HepG2 (cell line): ENCODE results near the gene BCAT1. TPM values are rescaled to one million over a fixed set of nuclear protein-coding genes. Genes with fewer than 3 reads are reported as not detected.
A peak's percentile ranks its signal among the peaks of the same experiment; 100 is the strongest.

Experiments used
- CC2D1A ChIP-seq: sonication (generic); formaldehyde crosslinking; IDR thresholded peaks from 2 replicates; pipeline ENCODE4 v1.8.1; 2023; ENCODE audit warnings: mild to moderate bottlenecking, missing genetic modification reagents
- GPBP1L1 ChIP-seq: sonication (generic); formaldehyde crosslinking; IDR thresholded peaks from 2 replicates; pipeline ENCODE4 v1.5.0; 2020; ENCODE audit warnings: mild to moderate bottlenecking, missing genetic modification reagents
- HOMEZ ChIP-seq: IDR thresholded peaks from 2 replicates; pipeline ENCODE4 v1.6.1; 2016; ENCODE audit warnings: low read depth
- HOXA9 ChIP-seq: sonication (generic); formaldehyde crosslinking; IDR thresholded peaks from 2 replicates; pipeline ENCODE4 v1.8.1; 2022; ENCODE audit warnings: missing genetic modification reagents, mild to moderate bottlenecking, moderate library complexity, borderline replicate concordance
- KDM1A ChIP-seq: IDR thresholded peaks from 2 replicates; pipeline ENCODE4 v1.6.1; 2016; ENCODE audit warnings: missing compliant biosample characterization
- KLF6 ChIP-seq: IDR thresholded peaks from 2 replicates; pipeline ENCODE4 v1.8.0; 2016; ENCODE audit warnings: missing biosample characterization, missing genetic modification reagents
- MTA3 ChIP-seq: sonication (generic); formaldehyde crosslinking; IDR thresholded peaks from 2 replicates; pipeline ENCODE4 v1.4.0; 2020; ENCODE audit warnings: missing genetic modification reagents
- SKIL ChIP-seq: sonication (generic); formaldehyde crosslinking; IDR thresholded peaks from 2 replicates; pipeline ENCODE4 v1.8.0; 2022; ENCODE audit warnings: missing genetic modification reagents, mild to moderate bottlenecking, moderate library complexity, borderline replicate concordance
- ZHX1 ChIP-seq: sonication (generic); formaldehyde crosslinking; IDR thresholded peaks from 2 replicates; pipeline ENCODE4 v1.8.1; 2022; ENCODE audit warnings: low read depth, mild to moderate bottlenecking, missing genetic modification reagents
- ZNF317 ChIP-seq: sonication (generic); formaldehyde crosslinking; IDR thresholded peaks from 2 replicates; pipeline ENCODE4 v1.5.0; 2020; ENCODE audit warnings: mild to moderate bottlenecking, missing genetic modification reagents
- ZNF431 ChIP-seq: sonication (generic); formaldehyde crosslinking; IDR thresholded peaks from 2 replicates; pipeline ENCODE4 v1.9.0; 2022; ENCODE audit warnings: missing genetic modification reagents, low read depth, mild to moderate bottlenecking, borderline replicate concordance
- ZNF660 ChIP-seq: sonication (generic); formaldehyde crosslinking; IDR thresholded peaks from 2 replicates; pipeline ENCODE4 v1.5.1; 2020; ENCODE audit warnings: mild to moderate bottlenecking, low read depth, missing genetic modification reagents, borderline replicate concordance
- ZNF792 ChIP-seq: IDR thresholded peaks from 2 replicates; pipeline ENCODE4 v1.6.1; 2016
- ZNF839 ChIP-seq: sonication (generic); formaldehyde crosslinking; IDR thresholded peaks from 2 replicates; pipeline ENCODE4 v1.4.0; 2020; ENCODE audit warnings: missing genetic modification reagents, mild to moderate bottlenecking, borderline replicate concordance
- polyA plus RNA-seq, 8 experiments: library from polyadenylated mRNA; depleted of rRNA in 3 of 8; stranded (reverse) in 7 of 8; unstranded in 1 of 8; fragments of >200 nt; fragmentation: Illumina TruSeq in 4 of 8; extraction: Trizol in 4 of 8; gene quantifications; 2 replicates each; pipeline versions ENCODE4 v1.2.1 to v1.2.3, GENCODE V29; 2011 to 2016; ENCODE audit warnings: low read depth in 4 of 8, missing spikeins in 1 of 8, mixed read lengths in 1 of 8; ENCODE audit not compliant: insufficient read depth in 1 of 8
- total RNA-seq, 5 experiments: library from RNA; depleted of rRNA; stranded (reverse); fragments of >200 nt; fragmentation: Illumina TruSeq; extraction: Trizol; gene quantifications; 2 replicates each; pipeline ENCODE4 v1.2.3, GENCODE V29; 2016; ENCODE audit warnings: low read depth in 1 of 5
- TF ChIP-seq, protein P1 (sequence below): sonication (generic); formaldehyde crosslinking; conservative IDR thresholded peaks from 2 replicates; pipeline ENCODE4 v1.5.0; 2020; ENCODE audit warnings: missing genetic modification reagents
- TF ChIP-seq, protein P2 (sequence below): sonication (generic); formaldehyde crosslinking; conservative IDR thresholded peaks from 2 replicates; pipeline ENCODE4 v1.4.0; 2020; ENCODE audit warnings: missing genetic modification reagents
- TF ChIP-seq, protein P3 (sequence below): sonication (generic); formaldehyde crosslinking; IDR thresholded peaks from 2 replicates; pipeline ENCODE4 v1.8.0; 2022; ENCODE audit warnings: mild to moderate bottlenecking, missing genetic modification reagents

Gene BCAT1
- total and polyA plus RNA-seq, 2 of the 13 experiments (the other 11 are each of a cell fraction or from before 2014, with no cell fraction given) = 8.0 to 75.5 TPM

- TF ChIP-seq ZHX1 (no peak), ZNF839 (no peak), ZNF431 (CRISPR knock-in tag) (0 out of 2 replicates have a peak, but pooled peaks have one; percentile 31), ZNF317 (CRISPR knock-in tag) (no peak), KLF6 (no peak), HOXA9 (no peak), KDM1A (CRISPR knock-in tag) (no peak), MTA3 (CRISPR knock-in tag) (no peak), ZNF792 (CRISPR knock-in tag) (0 out of 2 replicates have a peak, but pooled peaks have one; percentile 39), ZNF660 (CRISPR knock-in tag) (no peak), HOMEZ (CRISPR knock-in tag) (peak; percentile 28; the same call in 1 of the 2 replicates), SKIL (no peak), CC2D1A (no peak), GPBP1L1 (no peak)
- TF ChIP-seq, protein P1, sequence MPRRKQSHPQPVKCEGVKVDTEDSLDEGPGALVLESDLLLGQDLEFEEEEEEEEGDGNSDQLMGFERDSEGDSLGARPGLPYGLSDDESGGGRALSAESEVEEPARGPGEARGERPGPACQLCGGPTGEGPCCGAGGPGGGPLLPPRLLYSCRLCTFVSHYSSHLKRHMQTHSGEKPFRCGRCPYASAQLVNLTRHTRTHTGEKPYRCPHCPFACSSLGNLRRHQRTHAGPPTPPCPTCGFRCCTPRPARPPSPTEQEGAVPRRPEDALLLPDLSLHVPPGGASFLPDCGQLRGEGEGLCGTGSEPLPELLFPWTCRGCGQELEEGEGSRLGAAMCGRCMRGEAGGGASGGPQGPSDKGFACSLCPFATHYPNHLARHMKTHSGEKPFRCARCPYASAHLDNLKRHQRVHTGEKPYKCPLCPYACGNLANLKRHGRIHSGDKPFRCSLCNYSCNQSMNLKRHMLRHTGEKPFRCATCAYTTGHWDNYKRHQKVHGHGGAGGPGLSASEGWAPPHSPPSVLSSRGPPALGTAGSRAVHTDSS (CRISPR knock-in tag) = no peak
- TF ChIP-seq, protein P2, sequence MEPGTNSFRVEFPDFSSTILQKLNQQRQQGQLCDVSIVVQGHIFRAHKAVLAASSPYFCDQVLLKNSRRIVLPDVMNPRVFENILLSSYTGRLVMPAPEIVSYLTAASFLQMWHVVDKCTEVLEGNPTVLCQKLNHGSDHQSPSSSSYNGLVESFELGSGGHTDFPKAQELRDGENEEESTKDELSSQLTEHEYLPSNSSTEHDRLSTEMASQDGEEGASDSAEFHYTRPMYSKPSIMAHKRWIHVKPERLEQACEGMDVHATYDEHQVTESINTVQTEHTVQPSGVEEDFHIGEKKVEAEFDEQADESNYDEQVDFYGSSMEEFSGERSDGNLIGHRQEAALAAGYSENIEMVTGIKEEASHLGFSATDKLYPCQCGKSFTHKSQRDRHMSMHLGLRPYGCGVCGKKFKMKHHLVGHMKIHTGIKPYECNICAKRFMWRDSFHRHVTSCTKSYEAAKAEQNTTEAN (CRISPR knock-in tag) = no peak
- TF ChIP-seq, protein P3, sequence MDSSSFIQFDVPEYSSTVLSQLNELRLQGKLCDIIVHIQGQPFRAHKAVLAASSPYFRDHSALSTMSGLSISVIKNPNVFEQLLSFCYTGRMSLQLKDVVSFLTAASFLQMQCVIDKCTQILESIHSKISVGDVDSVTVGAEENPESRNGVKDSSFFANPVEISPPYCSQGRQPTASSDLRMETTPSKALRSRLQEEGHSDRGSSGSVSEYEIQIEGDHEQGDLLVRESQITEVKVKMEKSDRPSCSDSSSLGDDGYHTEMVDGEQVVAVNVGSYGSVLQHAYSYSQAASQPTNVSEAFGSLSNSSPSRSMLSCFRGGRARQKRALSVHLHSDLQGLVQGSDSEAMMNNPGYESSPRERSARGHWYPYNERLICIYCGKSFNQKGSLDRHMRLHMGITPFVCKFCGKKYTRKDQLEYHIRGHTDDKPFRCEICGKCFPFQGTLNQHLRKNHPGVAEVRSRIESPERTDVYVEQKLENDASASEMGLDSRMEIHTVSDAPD (CRISPR knock-in tag) = no peak
These were observed 37.6 kb downstream of the BCAT1 start (continued) for GRCh38 chr12:24911271-24911791.
